Activated CD4-positive, alpha-beta memory T cell treated with anti-CD3 and anti-CD28 coated beads, Interleukin-2, amount 10 ng/mL, durations not matched to agents 7 days and 5 days (primary cell): Measurements from ENCODE around the gene GIPC1. TPM values are rescaled to one million over a fixed set of nuclear protein-coding genes. Genes with fewer than 3 reads are reported as not detected.

Experiments
- CTCF ChIA-PET: fragments of 350-600 bp; sonication (Branson Sonifier 250); formaldehyde crosslinking; loops from one replicate; lab custom pipeline; 2021; ENCODE audit warnings: antibody characterized with exemption, inconsistent platforms; lab: Charles Lee
- POLR2A ChIA-PET: fragments of 350-600 bp; sonication (Branson Sonifier 250); formaldehyde crosslinking; loops from one replicate; lab custom pipeline; 2021; ENCODE audit warnings: antibody characterized with exemption; lab: Charles Lee
- DNase-seq: peaks from one replicate; pipeline ENCODE4 v3.0.0-alpha.2; 2020
- H3K27ac Mint-ChIP-seq: one replicate; pipeline ENCODE4 v1.8.0; 2021; ENCODE audit warnings: mild to moderate bottlenecking, mixed read lengths
- H3K27me3 Mint-ChIP-seq: one replicate; pipeline ENCODE4 v1.8.0; 2021; ENCODE audit warnings: mixed read lengths
- H3K36me3 Mint-ChIP-seq: one replicate; pipeline ENCODE4 v1.8.0; 2021; ENCODE audit warnings: low read depth, mixed read lengths
- H3K4me1 Mint-ChIP-seq: one replicate; pipeline ENCODE4 v1.8.0; 2021; ENCODE audit warnings: mixed read lengths
- H3K4me3 Mint-ChIP-seq: one replicate; pipeline ENCODE4 v1.8.0; 2021; ENCODE audit warnings: mild to moderate bottlenecking, mixed read lengths
- H3K9me3 Mint-ChIP-seq: one replicate; pipeline ENCODE4 v1.8.0; 2021; ENCODE audit warnings: mixed read lengths
- total RNA-seq, 2 experiments: library from RNA; stranded (reverse); gene quantifications; one replicate each; pipeline ENCODE4 v1.2.3, GENCODE V29; 2021

GIPC1 gene
- total RNA-seq, 2 experiments from 2014 or later: 39.8 to 40.0 TPM

DNA sequence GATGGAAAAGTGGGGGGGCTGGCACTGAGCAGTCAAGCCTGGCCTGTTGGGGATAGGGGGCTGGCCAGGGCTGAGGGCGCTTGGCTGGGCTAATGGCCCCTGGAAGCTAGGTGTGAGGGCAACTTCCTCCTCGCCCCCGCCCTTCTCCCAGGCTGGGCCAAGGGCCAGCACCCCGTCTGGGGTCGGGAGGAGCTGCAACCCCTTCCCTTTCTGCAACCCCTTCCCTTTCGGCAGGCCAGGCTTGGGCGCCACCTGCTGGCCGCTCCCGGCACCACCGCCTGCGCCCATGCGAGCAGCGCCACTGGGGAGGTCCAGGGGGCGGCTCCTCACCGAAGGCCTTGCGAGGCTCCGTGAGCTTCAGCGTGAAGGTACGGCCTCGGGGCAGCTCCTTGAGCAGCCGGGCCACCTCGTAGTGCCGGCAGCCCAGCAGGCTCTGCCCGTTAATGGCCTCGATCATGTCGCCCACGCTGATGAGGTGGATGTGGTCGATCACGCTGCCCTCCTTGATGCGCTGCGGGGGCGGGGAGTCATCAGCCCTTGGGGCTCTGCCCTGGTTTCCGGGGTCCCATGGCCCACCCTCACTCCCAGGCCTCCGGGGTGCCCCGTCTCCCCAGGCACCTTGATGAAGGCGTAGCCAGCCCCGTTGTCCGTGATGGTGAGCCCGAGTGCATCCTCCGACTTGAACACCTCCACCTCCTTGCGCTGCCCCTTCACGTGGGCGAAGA, 15.8 kb downstream of the GIPC1 start:
- Mint-ChIP-seq H3K4me1 (peaks cover 19% of the 10 kb centered on the region), H3K9me3 (no peaks in the 10 kb centered on the region), H3K27ac (no peak overlapping the region), H3K36me3 (peaks cover 2% of the 10 kb centered on the region), H3K4me3 (no peak overlapping the region), H3K27me3 (no peaks in the 10 kb centered on the region)
- CTCF ChIA-PET: interaction anchor here (0.6 to 3.9 kb wide), 28 partner anchors 7 to 343 kb away, joined by 3 to 26 read pairs (median 4); partner anchors contain the start of genes ADGRE5, ASF1B, DDX39A and GIPC1
- POLR2A ChIA-PET: interaction anchor here (1.0 to 2.0 kb wide), 6 partner anchors 36 to 343 kb away, joined by 3 to 6 read pairs (median 4); partner anchors contain the start of gene DNAJB1
- peak; percentile 79 for DNase-seq

- H3K27ac Mint-ChIP-seq: no peak overlapping the region
- peaks cover 5% of the 10 kb centered on the region for H3K36me3 Mint-ChIP-seq
- H3K9me3 Mint-ChIP-seq: no peaks in the 10 kb centered on the region
- no peak for DNase-seq
- H3K4me1 Mint-ChIP-seq: peaks cover 25% of the 10 kb centered on the region
- no peak overlapping the region for H3K4me3 Mint-ChIP-seq
- ChIA-PET CTCF (interaction anchor here (1.0 to 3.9 kb wide), 22 partner anchors 10 to 343 kb away, joined by 3 to 26 read pairs (median 5); partner anchors contain the start of genes ADGRE5, ASF1B and GIPC1), POLR2A (interaction anchor here (1.0 to 2.0 kb wide), 8 partner anchors 16 to 343 kb away, joined by 3 to 6 read pairs (median 4); partner anchors contain the start of genes ASF1B and DNAJB1)
- peaks cover 5% of the 10 kb centered on the region for H3K27me3 Mint-ChIP-seq
Measured at GRCh38 chr19:14479309-14479974, 16.5 kb downstream of the GIPC1 start.

DNA sequence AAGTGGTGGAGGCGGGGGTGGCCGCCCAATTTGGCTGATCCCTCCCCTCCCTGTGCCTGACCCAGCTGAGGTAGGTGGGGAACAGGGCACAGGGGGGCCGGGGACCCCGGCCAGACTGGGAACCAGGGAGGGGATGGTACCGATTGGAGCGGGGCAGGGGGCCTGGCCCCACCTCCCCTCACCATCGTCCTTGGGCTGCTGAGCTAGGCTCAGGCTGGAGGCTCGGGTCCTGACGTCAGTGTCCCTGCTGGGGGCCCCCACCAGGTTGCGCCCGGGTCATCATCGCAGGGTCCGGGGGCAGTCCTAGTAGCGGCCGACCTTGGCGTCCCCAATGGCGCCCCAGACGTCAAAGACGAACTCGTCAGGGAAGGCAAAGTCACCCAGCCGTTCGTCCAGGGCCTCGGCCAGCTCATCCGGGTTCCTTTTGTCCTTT, 17.8 kb downstream of the GIPC1 start:
- DNase-seq: no peak
- Mint-ChIP-seq H3K36me3 (peaks cover 3% of the 10 kb centered on the region), H3K4me1 (peaks cover 30% of the 10 kb centered on the region), H3K27ac (no peak overlapping the region), H3K9me3 (no peaks in the 10 kb centered on the region), H3K4me3 (no peak overlapping the region), H3K27me3 (peaks cover 9% of the 10 kb centered on the region)
- POLR2A ChIA-PET: interaction anchor here (0.7 to 1.8 kb wide), 6 partner anchors 17 to 342 kb away, joined by 3 to 6 read pairs (median 4); partner anchors contain the start of genes ASF1B, DDX39A and DNAJB1
- CTCF ChIA-PET: interaction anchor here (0.9 to 3.9 kb wide), 9 partner anchors 11 to 341 kb away, joined by 3 to 26 read pairs (median 5); partner anchors contain the start of gene ASF1B

DNA sequence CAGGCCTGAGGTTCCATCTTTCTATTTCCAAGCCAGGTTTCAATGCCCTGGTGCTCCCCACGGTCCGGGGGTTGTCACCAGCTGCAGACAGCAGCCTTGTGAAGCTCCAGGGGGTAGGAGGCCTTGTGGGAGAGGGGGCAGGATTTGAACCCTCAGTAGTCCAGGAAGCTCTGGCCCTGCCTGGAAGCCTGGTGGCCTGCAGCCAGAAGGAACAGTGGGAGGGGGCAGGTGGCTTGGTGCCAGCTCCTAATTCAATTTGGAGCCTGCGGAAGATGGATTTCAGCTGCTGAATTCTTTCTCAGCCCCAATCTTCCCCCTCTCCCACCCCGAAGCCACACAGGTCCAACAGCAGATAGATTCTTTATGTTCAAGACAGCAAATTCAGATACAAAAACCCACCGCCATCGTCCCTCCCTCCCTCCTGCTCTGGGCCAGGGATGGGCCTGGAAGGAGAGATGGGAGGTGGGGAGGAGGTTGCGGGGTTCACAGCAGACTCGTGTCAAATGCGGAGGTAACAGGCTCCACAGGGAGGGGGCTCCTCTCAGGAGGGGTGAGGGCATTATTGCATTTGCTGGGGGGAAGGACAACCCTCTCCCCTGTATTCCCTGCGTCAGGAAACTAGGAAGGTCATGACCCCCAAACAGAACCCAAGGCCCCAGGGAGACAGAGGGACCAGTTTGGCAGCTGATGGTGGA, 18.4 kb downstream of the GIPC1 start:
- no peak overlapping the region for H3K27ac Mint-ChIP-seq
- H3K36me3 Mint-ChIP-seq: peaks cover 3% of the 10 kb centered on the region
- POLR2A ChIA-PET: interaction anchor here (0.7 to 1.8 kb wide), 6 partner anchors 18 to 341 kb away, joined by 3 to 6 read pairs (median 4); partner anchors contain the start of genes ASF1B, DDX39A and DNAJB1
- CTCF ChIA-PET: interaction anchor here (1.1 to 3.9 kb wide), 6 partner anchors 11 to 341 kb away, joined by 3 to 26 read pairs (median 9); partner anchors contain the start of gene ASF1B
- no peak overlapping the region for H3K4me3 Mint-ChIP-seq
- no peaks in the 10 kb centered on the region for H3K9me3 Mint-ChIP-seq
- H3K4me1 Mint-ChIP-seq: peaks cover 33% of the 10 kb centered on the region
- peaks cover 15% of the 10 kb centered on the region for H3K27me3 Mint-ChIP-seq
- DNase-seq: no peak

DNA sequence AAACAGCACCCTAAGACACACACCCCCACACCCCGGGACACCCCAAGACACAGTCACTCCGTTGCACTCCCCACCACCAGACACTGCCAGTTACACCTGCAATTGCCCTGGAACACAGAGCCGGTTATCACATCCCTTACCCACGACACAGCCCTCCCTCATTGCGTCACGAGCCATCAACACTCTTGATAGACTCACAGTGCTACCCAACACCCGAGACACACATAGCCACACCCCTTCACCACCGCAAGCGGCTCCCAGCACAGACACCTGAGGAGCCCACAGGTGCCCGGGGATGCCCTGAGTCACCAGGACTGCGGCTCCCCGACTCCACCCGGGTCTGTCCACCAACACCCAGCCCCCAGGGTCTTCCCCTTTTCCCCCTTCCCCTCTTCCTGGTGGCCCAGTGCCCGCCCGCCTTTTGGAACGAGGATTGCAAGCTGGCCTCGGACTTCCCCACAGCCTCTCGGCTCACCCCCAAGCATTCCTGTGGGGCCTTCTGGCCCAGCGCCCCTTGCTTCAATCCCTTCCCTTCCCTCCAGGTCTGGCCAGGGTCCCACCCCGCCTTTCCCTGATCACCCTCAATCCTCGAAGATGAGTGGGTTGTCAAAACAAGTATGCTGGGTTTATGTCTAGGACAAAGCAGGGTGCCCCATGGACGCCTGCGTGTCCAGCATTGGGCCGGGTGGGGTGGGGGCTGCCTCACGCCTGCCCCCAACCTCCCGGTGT, 19.1 kb downstream of the GIPC1 start:
- CTCF ChIA-PET: interaction anchor here (0.5 to 3.9 kb wide), 3 partner anchors 12 to 503 kb away, joined by 3 to 26 read pairs (median 3); no protein-coding TSS in a partner anchor
- H3K4me3 Mint-ChIP-seq: no peak overlapping the region
- peaks cover 15% of the 10 kb centered on the region for H3K27me3 Mint-ChIP-seq
- H3K36me3 Mint-ChIP-seq: peaks cover 3% of the 10 kb centered on the region
- DNase-seq: peak; percentile 45
- H3K27ac Mint-ChIP-seq: no peak overlapping the region
- H3K4me1 Mint-ChIP-seq: peaks cover 33% of the 10 kb centered on the region
- POLR2A ChIA-PET: interaction anchor here (1.0 to 1.8 kb wide), 2 partner anchors 59 to 340 kb away, joined by 3 to 6 read pairs; partner anchors contain the start of genes ASF1B and DDX39A
- no peaks in the 10 kb centered on the region for H3K9me3 Mint-ChIP-seq

DNA sequence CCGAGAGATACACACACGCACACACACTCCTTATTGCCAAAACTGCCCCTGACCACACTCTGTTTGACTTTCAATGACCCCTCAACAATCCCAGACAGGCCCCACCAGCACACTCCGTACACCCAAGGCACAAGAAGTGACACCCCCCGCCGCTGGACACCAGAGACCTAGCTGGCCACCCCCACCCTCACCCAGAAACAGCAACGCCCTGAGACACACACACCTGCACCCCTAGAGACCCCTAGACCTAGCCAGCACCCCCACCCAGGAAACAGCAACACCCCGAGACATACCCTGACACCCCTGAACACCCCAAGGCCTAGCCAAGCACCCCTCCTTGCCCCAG, 19.6 kb downstream of the GIPC1 start:
- CTCF ChIA-PET: interaction anchor here (0.5 kb wide), 1 partner anchor 503 kb away, joined by 3 read pairs; no protein-coding TSS in a partner anchor
- no peak overlapping the region for H3K4me3 Mint-ChIP-seq
- peaks cover 15% of the 10 kb centered on the region for H3K27me3 Mint-ChIP-seq
- POLR2A ChIA-PET: no interaction called here
- peaks cover 3% of the 10 kb centered on the region for H3K36me3 Mint-ChIP-seq
- no peaks in the 10 kb centered on the region for H3K9me3 Mint-ChIP-seq
- peaks cover 33% of the 10 kb centered on the region for H3K4me1 Mint-ChIP-seq
- DNase-seq: no peak
- H3K27ac Mint-ChIP-seq: no peak overlapping the region

- H3K4me3 Mint-ChIP-seq: peak within 1 kb of the TSS; percentile 6
- peaks cover 11% of the 10 kb centered on the region for H3K36me3 Mint-ChIP-seq
- H3K4me1 Mint-ChIP-seq: peaks cover 31% of the 10 kb centered on the region
- H3K27me3 Mint-ChIP-seq: peaks cover 15% of the 10 kb centered on the region
- ChIA-PET CTCF (interaction anchor here (0.7 to 2.0 kb wide), 7 partner anchors 8 to 339 kb away, joined by 3 to 5 read pairs (median 3); partner anchors contain the start of gene ASF1B), POLR2A (interaction anchor here (1.3 kb wide), 2 partner anchors 10 to 339 kb away, joined by 3 read pairs; partner anchors contain the start of gene ASF1B)
- no peaks in the 10 kb centered on the region for H3K9me3 Mint-ChIP-seq
- peak within 1 kb of the TSS; percentile 49 for H3K27ac Mint-ChIP-seq
- DNase-seq: peak; percentile 55
Measured at GRCh38 chr19:14475251-14476073, 20.5 kb downstream of the GIPC1 start, which contains the start of gene PTGER1. TSS of gene PTGER1 (minus strand) at chr19:14475354. CDS start at chr19:14474320, 1,034 bp downstream.

DNA sequence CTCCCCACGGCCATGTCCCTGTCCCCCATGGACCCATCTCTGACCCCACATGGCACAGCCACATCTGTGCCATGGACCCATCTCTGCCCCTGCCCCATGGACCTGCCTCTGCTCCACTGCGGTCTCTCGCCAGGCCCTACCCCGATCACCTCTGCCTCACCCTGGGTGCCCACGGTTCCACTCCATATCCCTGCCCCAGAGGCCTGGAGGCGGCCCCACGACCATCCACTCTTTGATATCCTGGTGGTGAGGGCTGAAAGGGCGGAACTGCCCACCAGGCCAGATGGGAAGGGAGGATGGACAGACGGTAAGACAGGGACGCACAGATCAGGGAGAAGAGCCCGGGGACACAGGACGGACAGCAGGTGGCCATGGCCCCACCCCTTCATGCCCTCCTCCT, 21.1 kb downstream of the GIPC1 start:
- CTCF ChIA-PET: interaction anchor here (0.7 to 2.0 kb wide), 6 partner anchors 9 to 338 kb away, joined by 3 to 5 read pairs (median 4); partner anchors contain the start of gene ASF1B
- Mint-ChIP-seq H3K9me3 (no peaks in the 10 kb centered on the region), H3K4me1 (peaks cover 31% of the 10 kb centered on the region), H3K27me3 (peaks cover 15% of the 10 kb centered on the region), H3K36me3 (peaks cover 13% of the 10 kb centered on the region), H3K4me3 (peak overlapping the region; percentile 6), H3K27ac (no peak overlapping the region)
- DNase-seq: no peak
- POLR2A ChIA-PET: interaction anchor here (1.3 kb wide), 2 partner anchors 11 to 338 kb away, joined by 3 read pairs; partner anchors contain the start of gene ASF1B

DNA sequence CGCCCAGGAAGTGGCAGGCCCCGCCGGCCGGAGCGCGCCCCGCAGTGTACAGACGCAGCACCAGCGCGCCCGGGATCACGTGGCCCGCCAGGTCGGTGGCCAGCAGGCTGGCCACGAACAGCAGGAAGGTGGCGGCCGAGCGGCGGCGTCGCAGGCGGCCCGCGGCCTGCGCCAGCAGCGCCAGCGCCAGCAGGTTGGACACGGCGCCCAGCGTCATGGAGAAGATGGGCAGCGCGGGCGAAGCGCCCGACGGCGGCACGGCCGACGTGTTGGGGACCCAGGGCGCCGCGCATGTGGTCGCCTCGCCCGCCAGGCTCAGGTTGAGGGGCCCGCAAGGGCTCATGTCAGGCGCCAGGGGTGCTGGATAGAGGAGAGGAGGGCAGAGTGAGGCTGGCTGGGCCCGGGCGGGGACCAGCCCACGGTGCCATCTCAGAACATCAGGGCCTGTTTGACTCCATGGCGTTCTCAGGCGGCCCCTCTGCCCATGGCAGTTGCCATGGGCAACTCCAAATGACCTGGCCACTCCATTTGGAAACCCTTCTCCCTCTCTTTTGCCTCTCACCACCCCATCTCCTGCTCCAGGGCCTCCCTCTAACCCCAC, 21.8 kb downstream of the GIPC1 start:
- DNase-seq: no peak
- CTCF ChIA-PET: interaction anchor here (2.0 kb wide), 1 partner anchor 9 kb away, joined by 5 read pairs; no protein-coding TSS in a partner anchor
- Mint-ChIP-seq H3K9me3 (no peaks in the 10 kb centered on the region), H3K4me3 (peak overlapping the region; percentile 6), H3K27me3 (peaks cover 15% of the 10 kb centered on the region), H3K36me3 (peaks cover 16% of the 10 kb centered on the region), H3K4me1 (peaks cover 31% of the 10 kb centered on the region), H3K27ac (no peak overlapping the region)
- POLR2A ChIA-PET: no interaction called here
